AG10803 (cell line): ENCODE results near the gene SORBS1.

Experiments
- DNase-seq: peaks from one replicate; pipeline ENCODE4 v3.0.0; 2010; ENCODE audit warnings: low read depth
- H3K4me3 ChIP-seq: 2 replicates; pipeline ENCODE4 v1.5.1; 2011; ENCODE audit warnings: mild to moderate bottlenecking, low read length, control low read depth
- CTCF ChIP-seq: conservative IDR thresholded peaks from 2 replicates; pipeline ENCODE4 v1.5.1; 2011; ENCODE audit warnings: mild to moderate bottlenecking, low read length, control low read depth, inconsistent platforms

SORBS1 gene

GRCh38 chr10:95291365-95292039 is 269.7 kb downstream of the SORBS1 start:
- no peak for DNase-seq
- H3K4me3 ChIP-seq, result peak overlapping the region; percentile 62
- TF ChIP-seq CTCF, result no peak

- no peak; the same call in 1 of the 2 replicates for TF ChIP-seq CTCF
- H3K4me3 ChIP-seq, result peak within 1 kb of the TSS; percentile 92
- DNase-seq, result peak; percentile 65
These were observed 270.5 kb downstream of the SORBS1 start, which contains the start of gene PDLIM1 for GRCh38 chr10:95290461-95291364. Gene PDLIM1, minus strand, starts transcription at chr10:95291003. Its CDS starts 88 bp downstream, at chr10:95290915.

GRCh38 chr10:95289921-95290421 is 271.2 kb downstream of the SORBS1 start:
- H3K4me3 ChIP-seq, result peak overlapping the region; percentile 92
- no peak for TF ChIP-seq CTCF
- no peak for DNase-seq

GRCh38 chr10:95289003-95289920 is 271.9 kb downstream of the SORBS1 start:
- TF ChIP-seq CTCF, result peak; percentile 33
- H3K4me3 ChIP-seq, result peak overlapping the region; percentile 92
- DNase-seq, result peak; percentile 57

GRCh38 chr10:95288303-95288702 is 272.9 kb downstream of the SORBS1 start:
- DNase-seq, result no peak
- no peak overlapping the region for H3K4me3 ChIP-seq
- TF ChIP-seq CTCF, result no peak

GRCh38 chr10:95287281-95287680 is 273.9 kb downstream of the SORBS1 start:
- H3K4me3 ChIP-seq, result no peak overlapping the region
- TF ChIP-seq CTCF, result no peak
- peak; percentile 47 for DNase-seq
